Memory B cell (primary cell): ENCODE data around the gene PDIK1L.
"Not testable (repeated sequence)": the region's sequence is repeated elsewhere in the genome, so short reads cannot be mapped to it uniquely, and the experiment has no call there.

Source experiments
- ATAC-seq: fragments of 150-1000 bp; cut with Tn5 transposase; 2 replicates; pipeline ENCODE4 v1.10.0; 2021; ENCODE audit warnings: low read depth, mild to moderate bottlenecking, moderate library complexity
- DNase-seq, 2 donors: peaks; one replicate each; pipeline ENCODE4 v3.0.0; 2022; ENCODE audit warnings: low spot score in 2 of 2
- H3K27ac Mint-ChIP-seq: one replicate; pipeline ENCODE4 v1.8.0; 2022; ENCODE audit warnings: mild to moderate bottlenecking, moderate library complexity, mixed read lengths
- H3K27me3 Mint-ChIP-seq: one replicate; pipeline ENCODE4 v1.8.0; 2022; ENCODE audit warnings: mixed read lengths
- H3K36me3 Mint-ChIP-seq: one replicate; pipeline ENCODE4 v1.8.0; 2022; ENCODE audit warnings: mild to moderate bottlenecking, mixed read lengths
- H3K4me1 Mint-ChIP-seq: one replicate; pipeline ENCODE4 v1.8.0; 2022; ENCODE audit warnings: mixed read lengths
- H3K4me3 Mint-ChIP-seq: one replicate; pipeline ENCODE4 v1.8.0; 2022; ENCODE audit warnings: mild to moderate bottlenecking, moderate library complexity, mixed read lengths
- H3K9me3 Mint-ChIP-seq: one replicate; pipeline ENCODE4 v1.8.0; 2022; ENCODE audit warnings: mixed read lengths

Gene PDIK1L

GRCh38 chr1:26079960-26080814 lies 31.4 kb upstream of the PDIK1L start:
- H3K4me3 Mint-ChIP-seq: no peak overlapping the region
- DNase-seq (no peak), ATAC-seq (no peak)
- H3K9me3 Mint-ChIP-seq: no peaks in the 10 kb centered on the region
- no peak overlapping the region for H3K27ac Mint-ChIP-seq
- peaks cover 1% of the 10 kb centered on the region for H3K36me3 Mint-ChIP-seq
- H3K4me1 Mint-ChIP-seq: no peaks in the 10 kb centered on the region
- H3K27me3 Mint-ChIP-seq: peaks cover 22% of the 10 kb centered on the region

- Mint-ChIP-seq H3K27me3 (peaks cover 19% of the 10 kb centered on the region), H3K4me1 (no peaks in the 10 kb centered on the region), H3K9me3 (no peaks in the 10 kb centered on the region), H3K27ac (no peak overlapping the region), H3K4me3 (no peak overlapping the region), H3K36me3 (peaks cover 1% of the 10 kb centered on the region)
- ATAC-seq (no peak), DNase-seq (no peak)
Observed at GRCh38 chr1:26081267-26082019, 30.2 kb upstream of the PDIK1L start.

GRCh38 chr1:26082020-26082350 lies 29.6 kb upstream of the PDIK1L start:
- H3K4me1 Mint-ChIP-seq: no peaks in the 10 kb centered on the region
- no peaks in the 10 kb centered on the region for H3K36me3 Mint-ChIP-seq
- H3K27me3 Mint-ChIP-seq: peaks cover 19% of the 10 kb centered on the region
- no peak overlapping the region for H3K4me3 Mint-ChIP-seq
- no peak overlapping the region for H3K27ac Mint-ChIP-seq
- DNase-seq (no peak), ATAC-seq (no peak)
- no peaks in the 10 kb centered on the region for H3K9me3 Mint-ChIP-seq

DNA sequence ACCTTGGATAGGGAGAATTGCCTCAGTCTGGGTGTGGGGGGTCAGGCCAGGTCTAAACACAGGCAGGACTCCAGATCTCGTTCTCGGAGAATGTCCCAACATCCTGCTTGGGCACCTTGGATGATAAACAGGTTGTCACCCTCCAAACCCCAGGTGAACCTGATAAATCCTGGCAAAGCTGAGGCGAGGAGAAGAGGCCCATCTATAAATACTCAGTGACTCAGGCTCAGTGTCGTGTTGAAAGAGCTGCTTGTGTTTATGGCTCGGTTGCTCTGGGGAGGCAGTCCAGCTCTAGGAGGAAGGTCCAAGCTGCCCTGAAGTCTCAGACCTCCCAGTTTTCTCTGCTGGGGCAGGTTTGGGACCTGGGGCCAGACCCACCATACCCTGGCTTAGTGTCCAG lies 28.4 kb upstream of the PDIK1L start:
- H3K9me3 Mint-ChIP-seq: no peaks in the 10 kb centered on the region
- no peak overlapping the region for H3K4me3 Mint-ChIP-seq
- peaks cover 16% of the 10 kb centered on the region for H3K27me3 Mint-ChIP-seq
- H3K4me1 Mint-ChIP-seq: no peaks in the 10 kb centered on the region
- DNase-seq (no peak), ATAC-seq (no peak)
- H3K36me3 Mint-ChIP-seq: no peaks in the 10 kb centered on the region
- H3K27ac Mint-ChIP-seq: no peak overlapping the region

- H3K27ac Mint-ChIP-seq: no peak overlapping the region
- H3K9me3 Mint-ChIP-seq: no peaks in the 10 kb centered on the region
- ATAC-seq (no peak), DNase-seq (no peak)
- no peaks in the 10 kb centered on the region for H3K36me3 Mint-ChIP-seq
- no peak overlapping the region for H3K4me3 Mint-ChIP-seq
- no peaks in the 10 kb centered on the region for H3K4me1 Mint-ChIP-seq
- H3K27me3 Mint-ChIP-seq: peaks cover 13% of the 10 kb centered on the region
Observed at GRCh38 chr1:26084091-26084561, 27.5 kb upstream of the PDIK1L start.

- ATAC-seq (no peak), DNase-seq (no peak)
- no peaks in the 10 kb centered on the region for H3K36me3 Mint-ChIP-seq
- no peak overlapping the region for H3K4me3 Mint-ChIP-seq
- H3K9me3 Mint-ChIP-seq: no peaks in the 10 kb centered on the region
- H3K4me1 Mint-ChIP-seq: no peaks in the 10 kb centered on the region
- H3K27me3 Mint-ChIP-seq: peaks cover 13% of the 10 kb centered on the region
- H3K27ac Mint-ChIP-seq: no peak overlapping the region
Observed at GRCh38 chr1:26084844-26085243, 26.8 kb upstream of the PDIK1L start.

GRCh38 chr1:26089125-26089524 lies 22.5 kb upstream of the PDIK1L start:
- Mint-ChIP-seq H3K36me3 (no peaks in the 10 kb centered on the region), H3K27me3 (peaks cover 22% of the 10 kb centered on the region), H3K9me3 (no peaks in the 10 kb centered on the region), H3K4me1 (peaks cover under 1% of the 10 kb centered on the region), H3K4me3 (no peak overlapping the region), H3K27ac (no peak overlapping the region)
- ATAC-seq: no peak
- DNase-seq: no peak

DNA sequence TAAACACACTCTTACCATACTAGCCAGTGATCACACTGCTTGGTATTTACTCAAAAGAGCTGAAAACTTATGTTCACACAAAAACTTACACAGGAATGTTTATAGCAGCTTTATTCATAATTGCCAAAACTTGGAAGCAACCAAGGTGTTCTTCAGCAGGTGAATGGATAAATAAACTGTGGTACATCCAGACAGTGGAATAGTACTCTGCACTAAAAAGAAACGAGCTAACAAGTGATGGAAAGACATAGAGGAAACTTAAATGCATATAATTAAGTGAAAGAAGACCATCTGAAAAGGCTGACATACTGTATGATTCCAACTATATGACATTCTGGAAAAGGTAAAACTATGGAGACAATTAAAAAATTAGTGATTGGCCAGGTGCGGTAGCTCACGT lies 20.7 kb upstream of the PDIK1L start:
- Mint-ChIP-seq H3K4me3 (no peak overlapping the region), H3K9me3 (no peaks in the 10 kb centered on the region), H3K27ac (no peak overlapping the region), H3K36me3 (no peaks in the 10 kb centered on the region), H3K4me1 (peaks cover 3% of the 10 kb centered on the region), H3K27me3 (peaks cover 18% of the 10 kb centered on the region)
- ATAC-seq (no peak), DNase-seq (no peak)

DNA sequence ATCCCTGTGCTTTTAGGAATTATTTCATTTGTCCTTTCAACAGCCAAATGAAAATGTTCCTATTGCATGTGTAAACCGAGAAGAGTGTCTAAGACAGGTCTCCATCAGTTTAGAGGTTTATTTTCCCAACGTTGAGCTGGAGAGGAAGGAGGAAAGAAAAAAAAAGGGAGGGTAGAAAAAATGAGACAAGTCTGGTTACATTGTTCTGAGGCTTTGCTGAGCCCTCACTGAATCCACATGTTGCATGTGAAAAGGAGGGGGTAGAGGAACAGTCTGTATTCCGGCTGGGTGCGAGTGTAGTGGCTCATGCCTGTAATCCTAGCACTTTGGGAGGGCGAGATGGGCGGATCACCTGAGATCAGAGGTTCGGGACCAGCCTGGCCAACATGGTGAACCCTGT lies 19.2 kb upstream of the PDIK1L start:
- DNase-seq: no peak
- H3K27ac Mint-ChIP-seq: no peak overlapping the region
- no peaks in the 10 kb centered on the region for H3K36me3 Mint-ChIP-seq
- peaks cover 14% of the 10 kb centered on the region for H3K27me3 Mint-ChIP-seq
- no peak for ATAC-seq
- H3K9me3 Mint-ChIP-seq: no peaks in the 10 kb centered on the region
- H3K4me3 Mint-ChIP-seq: no peak overlapping the region
- peaks cover 3% of the 10 kb centered on the region for H3K4me1 Mint-ChIP-seq

GRCh38 chr1:26093569-26093968 lies 18.1 kb upstream of the PDIK1L start:
- not testable (repeated sequence) for H3K4me3 Mint-ChIP-seq, H3K36me3 Mint-ChIP-seq, H3K4me1 Mint-ChIP-seq, DNase-seq, ATAC-seq, H3K9me3 Mint-ChIP-seq, H3K27ac Mint-ChIP-seq
- peaks cover 17% of the 10 kb centered on the region for H3K27me3 Mint-ChIP-seq

- no peaks in the 10 kb centered on the region for H3K36me3 Mint-ChIP-seq
- no peaks in the 10 kb centered on the region for H3K9me3 Mint-ChIP-seq
- no peak overlapping the region for H3K4me3 Mint-ChIP-seq
Observed at GRCh38 chr1:26094076-26094669, 17.5 kb upstream of the PDIK1L start.

GRCh38 chr1:26094677-26095383 lies 16.8 kb upstream of the PDIK1L start:
- Mint-ChIP-seq H3K4me3 (no peak overlapping the region), H3K27ac (no peak overlapping the region), H3K27me3 (peaks cover 17% of the 10 kb centered on the region), H3K36me3 (no peaks in the 10 kb centered on the region), H3K9me3 (no peaks in the 10 kb centered on the region), H3K4me1 (peaks cover 3% of the 10 kb centered on the region)
- ATAC-seq (no peak), DNase-seq (no peak)

More at GRCh38 chr1:26094076-26094669, 17.5 kb upstream of the PDIK1L start:
- peaks cover 17% of the 10 kb centered on the region for H3K27me3 Mint-ChIP-seq
- DNase-seq: no peak
- ATAC-seq: peak; percentile 12
- H3K4me1 Mint-ChIP-seq: peaks cover 3% of the 10 kb centered on the region
- H3K27ac Mint-ChIP-seq: no peak overlapping the region

- no peak for ATAC-seq
- Mint-ChIP-seq H3K9me3 (no peaks in the 10 kb centered on the region), H3K4me3 (no peak overlapping the region), H3K27ac (no peak overlapping the region), H3K27me3 (peaks cover 12% of the 10 kb centered on the region), H3K4me1 (peaks cover 3% of the 10 kb centered on the region), H3K36me3 (no peaks in the 10 kb centered on the region)
- DNase-seq: no peak
Observed at GRCh38 chr1:26096471-26096870, 15.2 kb upstream of the PDIK1L start.

DNA sequence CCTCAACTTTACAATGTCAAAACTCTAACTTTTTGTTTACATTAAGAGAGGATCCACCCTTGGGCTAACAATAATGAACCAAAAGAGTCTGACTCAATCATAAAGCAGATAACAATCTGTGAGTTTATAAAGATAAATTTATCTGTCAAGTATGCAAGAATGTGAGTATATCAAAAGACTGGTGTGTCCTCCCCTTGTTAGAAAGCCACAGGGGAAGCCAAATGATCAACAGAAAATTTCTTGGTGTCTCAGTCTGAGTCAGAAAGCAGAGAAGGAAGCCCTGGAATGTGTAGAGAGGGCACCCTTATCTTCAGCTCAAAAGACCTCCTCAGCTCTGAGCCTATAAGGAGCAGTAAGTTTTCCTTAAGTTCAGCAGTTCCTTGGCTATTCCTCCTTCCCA lies 13.9 kb upstream of the PDIK1L start:
- ATAC-seq (no peak), DNase-seq (no peak)
- no peaks in the 10 kb centered on the region for H3K9me3 Mint-ChIP-seq
- no peaks in the 10 kb centered on the region for H3K36me3 Mint-ChIP-seq
- H3K27me3 Mint-ChIP-seq: peaks cover 9% of the 10 kb centered on the region
- H3K27ac Mint-ChIP-seq: no peak overlapping the region
- peaks cover 3% of the 10 kb centered on the region for H3K4me1 Mint-ChIP-seq
- H3K4me3 Mint-ChIP-seq: no peak overlapping the region
